ENCODE results near the gene PMP22. TPM values are rescaled to one million over a fixed set of nuclear protein-coding genes. Genes with fewer than 3 reads are reported as not detected.

Gene PMP22
- total RNA-seq, 2 experiments from 2014 or later = 0.62 to 1.1 TPM

- Mint-ChIP-seq H3K27ac (no peak overlapping the region), H3K4me1 (no peaks in the 10 kb centered on the region)
- ATAC-seq (ENCODE audit: low read depth) = no peak
Measured at GRCh38 chr17:15288859-15289258, 23.7 kb upstream of the PMP22 start.

DNA sequence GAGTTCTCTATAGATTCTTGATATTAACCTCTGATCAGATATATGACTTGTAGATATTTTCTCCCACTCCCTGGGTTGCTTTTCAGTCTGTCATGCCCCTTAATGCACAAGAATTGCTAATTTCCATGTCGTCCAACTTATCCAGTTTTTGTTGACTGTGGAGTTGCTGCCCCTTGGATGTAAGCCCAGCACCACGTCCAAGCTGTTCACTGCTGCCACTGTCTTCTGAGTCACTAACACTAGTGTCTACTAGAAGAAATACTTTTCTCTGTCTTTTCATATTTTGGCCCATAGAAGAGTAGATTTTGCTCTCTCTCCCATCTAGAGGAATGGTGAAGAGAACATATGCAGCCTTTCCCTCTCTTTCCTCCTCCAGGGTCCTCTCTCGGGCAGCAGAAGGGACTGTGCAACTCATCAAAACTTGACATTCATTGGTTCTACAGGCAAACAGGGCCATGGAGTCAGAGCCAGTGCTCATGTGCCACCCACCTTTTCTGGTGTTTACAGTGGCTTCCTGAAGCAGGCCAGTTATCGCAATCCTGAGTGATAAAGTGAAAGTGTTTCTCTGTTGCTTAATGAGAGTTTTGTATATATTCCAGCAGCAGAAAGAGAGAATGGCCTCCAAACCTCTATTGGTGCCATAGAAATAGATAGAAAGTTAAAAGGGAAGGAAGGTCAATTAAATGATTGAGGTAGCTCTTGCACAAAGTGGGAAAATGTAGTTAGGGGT, 22.6 kb upstream of the PMP22 start:
- H3K9me3 Mint-ChIP-seq = no peaks in the 10 kb centered on the region
- H3K27me3 Mint-ChIP-seq = peaks cover 29% of the 10 kb centered on the region
- H3K36me3 Mint-ChIP-seq = no peaks in the 10 kb centered on the region
- POLR2A ChIA-PET = no interaction called here
- no peak for ATAC-seq (ENCODE audit: low read depth)
- DNase-seq = no peak
- H3K27ac Mint-ChIP-seq = no peak overlapping the region
- no peak overlapping the region for H3K4me3 Mint-ChIP-seq
- no peaks in the 10 kb centered on the region for H3K4me1 Mint-ChIP-seq

More at GRCh38 chr17:15288859-15289258, 23.7 kb upstream of the PMP22 start:
- Mint-ChIP-seq H3K4me3 (no peak overlapping the region), H3K36me3 (no peaks in the 10 kb centered on the region), H3K27me3 (peaks cover 23% of the 10 kb centered on the region), H3K9me3 (no peaks in the 10 kb centered on the region)
- POLR2A ChIA-PET = no interaction called here
- DNase-seq = no peak

- ATAC-seq (ENCODE audit: low read depth) (no peak), DNase-seq (no peak)
- H3K4me1 Mint-ChIP-seq = no peaks in the 10 kb centered on the region
- POLR2A ChIA-PET = no interaction called here
- no peaks in the 10 kb centered on the region for H3K36me3 Mint-ChIP-seq
- H3K27me3 Mint-ChIP-seq = peaks cover 40% of the 10 kb centered on the region
- H3K27ac Mint-ChIP-seq = no peak overlapping the region
- H3K9me3 Mint-ChIP-seq = no peaks in the 10 kb centered on the region
- no peak overlapping the region for H3K4me3 Mint-ChIP-seq
Measured at GRCh38 chr17:15285466-15285865, 20.3 kb upstream of the PMP22 start.

DNA sequence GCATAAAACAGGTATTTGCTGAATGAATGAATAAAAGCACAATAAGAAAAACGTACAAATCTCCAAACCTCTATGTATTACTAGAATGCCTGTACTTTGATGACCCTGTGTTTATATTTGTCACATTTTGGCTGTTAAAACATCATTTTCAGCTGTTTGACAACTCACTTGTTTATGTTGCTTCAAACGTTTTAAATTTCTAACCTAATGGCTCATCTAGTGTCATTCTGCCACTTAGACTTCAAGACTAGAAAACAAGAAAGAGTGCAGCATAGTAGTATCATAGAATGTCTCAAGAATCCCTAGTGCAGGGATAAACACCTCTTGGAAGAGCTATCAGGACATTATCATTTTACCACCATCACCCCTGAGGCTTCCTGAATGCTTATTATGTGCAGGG, 19.4 kb upstream of the PMP22 start:
- Mint-ChIP-seq H3K4me1 (no peaks in the 10 kb centered on the region), H3K36me3 (no peaks in the 10 kb centered on the region), H3K27me3 (peaks cover 37% of the 10 kb centered on the region), H3K9me3 (no peaks in the 10 kb centered on the region), H3K27ac (no peak overlapping the region), H3K4me3 (no peak overlapping the region)
- ATAC-seq (ENCODE audit: low read depth) (no peak), DNase-seq (no peak)
- POLR2A ChIA-PET = no interaction called here

DNA sequence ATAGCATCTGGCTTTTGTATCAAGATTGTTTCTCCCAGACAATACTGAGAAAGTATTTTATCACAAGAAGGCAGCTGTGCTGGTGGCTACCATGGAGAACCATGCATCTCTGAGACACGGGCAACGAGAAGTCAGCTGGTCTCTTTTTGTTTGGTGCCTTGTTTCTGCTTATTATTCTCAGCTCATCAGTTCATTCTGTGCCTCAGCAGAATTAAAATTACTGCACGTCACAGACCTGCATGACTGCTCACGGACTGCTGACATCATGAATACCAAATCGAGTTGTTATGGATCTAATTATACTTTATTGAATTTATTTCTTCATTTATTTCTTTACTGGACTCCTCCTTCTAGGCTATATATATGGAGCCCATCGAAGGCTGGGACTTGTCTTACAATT, 19.0 kb upstream of the PMP22 start:
- ATAC-seq (ENCODE audit: low read depth) (no peak), DNase-seq (no peak)
- no peaks in the 10 kb centered on the region for H3K36me3 Mint-ChIP-seq
- H3K4me3 Mint-ChIP-seq = no peak overlapping the region
- H3K9me3 Mint-ChIP-seq = no peaks in the 10 kb centered on the region
- POLR2A ChIA-PET = no interaction called here
- no peak overlapping the region for H3K27ac Mint-ChIP-seq
- H3K4me1 Mint-ChIP-seq = no peaks in the 10 kb centered on the region
- H3K27me3 Mint-ChIP-seq = peaks cover 38% of the 10 kb centered on the region

- ATAC-seq (ENCODE audit: low read depth) (no peak), DNase-seq (no peak)
- Mint-ChIP-seq H3K4me3 (no peak overlapping the region), H3K27me3 (peaks cover 32% of the 10 kb centered on the region), H3K36me3 (no peaks in the 10 kb centered on the region), H3K9me3 (no peaks in the 10 kb centered on the region), H3K4me1 (no peaks in the 10 kb centered on the region), H3K27ac (no peak overlapping the region)
- POLR2A ChIA-PET = no interaction called here
Measured at GRCh38 chr17:15281909-15282308, 16.8 kb upstream of the PMP22 start.

DNA sequence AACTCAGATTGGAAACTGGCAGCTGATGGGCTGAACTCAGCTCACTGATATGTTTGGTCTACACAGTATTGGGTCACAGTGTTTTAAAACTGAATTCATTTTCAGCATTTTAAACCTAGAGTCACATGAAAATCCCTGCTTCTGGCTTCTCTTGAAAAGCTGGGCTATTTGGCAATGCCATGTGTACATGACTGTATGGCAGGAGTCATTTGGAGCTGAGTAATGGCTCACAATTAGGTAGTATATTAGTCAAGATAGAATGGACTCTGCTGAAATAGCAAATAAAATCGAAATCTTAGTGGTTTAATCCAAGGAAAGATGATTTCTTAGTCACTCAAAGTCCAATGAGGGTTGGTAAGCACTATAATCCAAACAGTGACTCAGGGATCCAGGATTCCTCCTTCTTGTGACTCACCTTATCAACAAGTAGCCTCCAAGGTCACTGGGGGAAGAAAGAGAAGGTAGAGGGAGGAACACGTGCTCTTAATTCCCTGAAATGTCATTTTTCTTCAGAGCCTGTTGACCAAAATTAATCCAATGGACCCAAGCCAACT, 13.9 kb upstream of the PMP22 start:
- Mint-ChIP-seq H3K4me3 (no peak overlapping the region), H3K4me1 (no peaks in the 10 kb centered on the region), H3K27me3 (peaks cover 26% of the 10 kb centered on the region), H3K9me3 (peaks cover 5% of the 10 kb centered on the region), H3K36me3 (no peaks in the 10 kb centered on the region), H3K27ac (no peak overlapping the region)
- POLR2A ChIA-PET = no interaction called here
- DNase-seq (no peak), ATAC-seq (ENCODE audit: low read depth) (no peak)

DNA sequence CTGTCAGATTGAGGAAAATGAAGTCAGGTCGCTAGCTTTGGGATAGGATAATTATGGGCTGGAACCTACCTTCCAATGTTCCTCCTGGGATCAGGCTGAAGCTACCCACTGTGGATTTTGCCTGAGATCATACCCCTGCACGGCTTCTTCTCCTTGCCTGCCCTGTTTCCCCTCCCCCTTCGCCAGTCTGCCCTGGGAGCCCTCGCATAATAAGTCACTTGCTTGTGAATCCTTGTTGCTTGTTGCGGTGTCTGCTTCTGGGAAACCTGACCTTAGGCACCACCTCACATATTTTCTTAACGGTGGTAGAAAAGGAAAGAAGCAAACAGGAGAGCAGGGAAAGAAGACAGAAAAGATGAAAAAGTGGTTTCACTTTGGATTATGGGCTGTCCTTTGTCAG, 13.3 kb upstream of the PMP22 start:
- Mint-ChIP-seq H3K4me1 (no peaks in the 10 kb centered on the region), H3K9me3 (peaks cover 5% of the 10 kb centered on the region), H3K27me3 (peaks cover 26% of the 10 kb centered on the region), H3K27ac (no peak overlapping the region), H3K36me3 (no peaks in the 10 kb centered on the region), H3K4me3 (no peak overlapping the region)
- DNase-seq = no peak
- ATAC-seq (ENCODE audit: low read depth) = no peak
- POLR2A ChIA-PET = no interaction called here

DNA sequence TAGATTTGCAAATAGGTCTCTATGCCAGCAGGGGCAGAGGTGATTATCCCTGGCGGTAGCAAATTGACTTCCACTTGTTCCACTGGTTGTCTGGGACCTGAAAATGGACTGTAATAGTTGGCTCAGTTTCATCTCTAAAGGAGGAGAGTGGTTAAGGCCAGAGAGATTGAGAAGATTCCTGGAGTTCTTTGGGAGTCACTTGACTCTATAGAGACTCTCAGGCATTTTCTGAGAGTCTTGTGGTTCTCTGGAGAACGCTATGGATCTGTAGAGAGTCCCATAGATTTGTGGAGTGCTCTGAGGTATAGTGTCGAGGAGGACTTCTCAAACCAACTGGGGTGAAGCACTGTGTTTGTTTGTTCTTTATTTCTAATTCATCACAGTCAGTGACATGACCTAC, 8.9 kb upstream of the PMP22 start:
- Mint-ChIP-seq H3K36me3 (no peaks in the 10 kb centered on the region), H3K9me3 (peaks cover 5% of the 10 kb centered on the region), H3K4me3 (no peak overlapping the region), H3K27me3 (peaks cover 7% of the 10 kb centered on the region), H3K4me1 (peaks cover 8% of the 10 kb centered on the region), H3K27ac (no peak overlapping the region)
- DNase-seq (no peak), ATAC-seq (ENCODE audit: low read depth) (no peak)
- POLR2A ChIA-PET = no interaction called here

DNA sequence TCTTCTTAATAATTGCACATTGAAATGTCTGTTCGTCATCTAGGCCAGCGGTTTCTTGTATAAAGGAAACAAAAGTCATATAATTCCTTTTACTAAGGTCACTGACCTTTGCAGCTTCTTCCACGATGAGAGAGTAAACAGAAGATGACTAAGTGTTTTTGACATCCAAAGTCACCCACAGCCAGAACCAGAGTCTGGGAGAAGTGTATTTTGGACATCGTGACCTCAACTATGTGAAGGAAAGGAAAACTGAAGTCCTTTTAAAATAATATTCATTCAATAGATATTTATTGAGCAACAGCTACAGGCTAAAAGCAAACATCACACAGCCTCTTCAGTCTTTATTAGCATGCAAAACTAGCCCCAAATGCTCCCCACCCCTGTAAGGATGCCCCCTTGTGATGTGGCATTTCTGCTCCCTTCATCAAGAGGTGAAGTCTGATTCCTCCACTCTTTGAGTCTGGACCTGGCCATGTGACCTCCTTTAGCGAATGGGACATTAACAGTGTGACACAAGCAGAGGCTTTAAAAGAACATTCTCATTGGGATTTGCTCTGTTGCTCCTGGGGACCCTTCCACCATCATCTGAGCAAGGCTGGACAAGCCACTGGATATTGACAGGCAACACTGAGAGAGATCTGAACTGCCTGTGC, 8.1 kb upstream of the PMP22 start:
- ATAC-seq (ENCODE audit: low read depth) = no peak
- no peak overlapping the region for H3K27ac Mint-ChIP-seq
- H3K9me3 Mint-ChIP-seq = peaks cover 5% of the 10 kb centered on the region
- peaks cover 8% of the 10 kb centered on the region for H3K4me1 Mint-ChIP-seq
- H3K36me3 Mint-ChIP-seq = no peaks in the 10 kb centered on the region
- no peak for DNase-seq
- no peak overlapping the region for H3K4me3 Mint-ChIP-seq
- POLR2A ChIA-PET = no interaction called here
- H3K27me3 Mint-ChIP-seq = peaks cover 7% of the 10 kb centered on the region

DNA sequence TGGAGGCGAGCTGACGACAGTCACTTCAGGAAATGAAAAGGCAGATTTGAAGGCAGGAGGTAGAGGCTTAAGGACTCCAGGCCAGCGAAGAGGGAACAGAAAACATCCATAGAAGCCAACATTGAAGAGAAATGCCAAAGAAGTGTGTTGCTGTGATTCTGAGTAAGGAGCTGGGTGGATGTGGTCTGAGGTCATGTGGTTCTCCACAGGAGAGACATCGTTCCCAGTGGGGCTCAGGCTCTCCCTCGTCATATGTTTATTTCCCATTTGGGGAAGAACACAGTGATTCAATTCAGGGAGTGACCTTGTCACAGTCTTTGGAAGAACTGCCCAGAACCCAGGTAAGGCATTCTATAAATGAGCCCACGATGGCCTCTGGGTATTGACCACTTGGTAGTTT, 6.6 kb upstream of the PMP22 start:
- H3K4me1 Mint-ChIP-seq = peaks cover 8% of the 10 kb centered on the region
- POLR2A ChIA-PET = no interaction called here
- DNase-seq = no peak

DNA sequence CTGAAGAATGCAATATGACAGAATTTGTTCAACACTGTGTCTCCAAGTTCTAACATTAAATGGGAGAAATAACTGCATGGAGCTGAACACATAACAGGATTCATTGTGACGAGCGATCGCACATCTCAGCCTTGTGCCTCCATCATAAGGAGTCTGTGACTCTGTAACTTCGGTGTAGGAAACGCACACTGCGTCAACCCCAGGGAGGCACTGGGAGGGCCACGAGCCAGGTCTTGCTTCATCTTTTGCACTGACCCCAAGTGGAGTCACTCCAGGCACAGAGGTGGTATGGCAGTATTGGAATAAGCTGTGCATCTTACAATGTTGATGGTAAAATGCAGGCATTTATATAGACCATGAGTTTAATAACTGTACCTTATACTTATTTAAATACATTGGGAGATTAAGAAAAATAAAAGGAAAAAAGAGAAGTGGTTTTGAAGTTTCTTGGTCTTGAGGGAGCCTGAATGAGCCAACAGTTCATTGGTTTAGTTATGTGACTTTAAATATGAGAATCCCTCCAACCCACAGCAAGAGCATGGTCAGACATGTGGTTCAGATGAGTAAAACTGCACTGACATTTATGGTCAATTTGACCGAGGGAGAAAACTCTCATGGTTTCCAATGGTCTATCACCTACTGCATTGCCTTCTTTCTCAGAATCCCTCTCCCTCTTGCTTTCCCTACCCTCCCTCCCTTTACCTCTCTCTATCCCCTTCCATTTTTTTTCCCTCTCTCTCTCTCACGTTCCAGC, 5.7 kb upstream of the PMP22 start:
- POLR2A ChIA-PET = no interaction called here

More for the DNA sequence above, 6.6 kb upstream of the PMP22 start:
- Mint-ChIP-seq H3K4me3 (no peak overlapping the region), H3K9me3 (peaks cover 5% of the 10 kb centered on the region), H3K36me3 (no peaks in the 10 kb centered on the region), H3K27ac (no peak overlapping the region), H3K27me3 (peaks cover 7% of the 10 kb centered on the region)
- no peak for ATAC-seq (ENCODE audit: low read depth)

DNA sequence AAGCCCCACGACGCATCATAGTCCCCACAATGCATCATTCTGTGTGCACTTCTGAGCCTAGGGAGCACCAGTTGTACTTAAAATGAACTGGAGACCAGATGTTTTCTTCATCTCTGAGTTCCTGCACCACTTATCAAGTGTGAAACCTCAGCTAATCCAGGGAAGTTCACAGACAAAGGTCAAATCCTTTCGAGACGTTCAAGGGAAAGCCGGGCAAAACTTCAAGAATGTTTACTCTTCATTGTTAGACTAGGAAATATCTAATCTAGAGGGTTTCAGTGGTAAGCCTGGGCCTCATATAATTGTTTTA, 4.6 kb upstream of the PMP22 start:
- POLR2A ChIA-PET = no interaction called here
- H3K4me3 Mint-ChIP-seq = no peak overlapping the region
- H3K4me1 Mint-ChIP-seq = peaks cover 8% of the 10 kb centered on the region
- ATAC-seq (ENCODE audit: low read depth) = no peak
- H3K27me3 Mint-ChIP-seq = peaks cover 26% of the 10 kb centered on the region
- no peaks in the 10 kb centered on the region for H3K9me3 Mint-ChIP-seq
- DNase-seq = no peak
- H3K27ac Mint-ChIP-seq = no peak overlapping the region
- no peaks in the 10 kb centered on the region for H3K36me3 Mint-ChIP-seq

More for the DNA sequence above, 5.7 kb upstream of the PMP22 start:
- no peaks in the 10 kb centered on the region for H3K9me3 Mint-ChIP-seq
- H3K4me1 Mint-ChIP-seq = peaks cover 8% of the 10 kb centered on the region
- H3K27me3 Mint-ChIP-seq = peaks cover 15% of the 10 kb centered on the region
- H3K4me3 Mint-ChIP-seq = no peak overlapping the region
- no peak for DNase-seq
- H3K36me3 Mint-ChIP-seq = no peaks in the 10 kb centered on the region
- H3K27ac Mint-ChIP-seq = no peak overlapping the region
- no peak for ATAC-seq (ENCODE audit: low read depth)

All from activated naive CD8-positive, alpha-beta T cell treated with anti-CD3 and anti-CD28 coated beads, Interleukin-2, amount 10 ng/mL, durations not matched to agents 7 days and 5 days (primary cell).